Colonic mucosa (tissue), 4 donors: ENCODE data around the gene KCNA10. TPM values are rescaled to one million over a fixed set of nuclear protein-coding genes. Genes with fewer than 3 reads are reported as not detected.

Source experiments
- DNase-seq: peaks from one replicate; pipeline ENCODE4 v3.0.0-alpha.2; 2020
- H3K27ac ChIP-seq: fragments of 200-600 bp; one replicate; pipeline ENCODE4 v1.8.0; 2021
- H3K27me3 ChIP-seq: fragments of 200-600 bp; one replicate; pipeline ENCODE4 v1.8.0; 2021
- H3K36me3 ChIP-seq: fragments of 200-600 bp; one replicate; pipeline ENCODE4 v1.8.0; 2021
- H3K4me1 ChIP-seq: fragments of 200-600 bp; one replicate; pipeline ENCODE4 v1.8.0; 2021; ENCODE audit warnings: mild to moderate bottlenecking
- H3K4me3 ChIP-seq: fragments of 200-600 bp; one replicate; pipeline ENCODE4 v1.8.0; 2021
- H3K9ac ChIP-seq, 2 donors: one replicate each; pipeline ENCODE4 v1.7.0; 2013; ENCODE audit warnings: control low read depth in 2 of 2, low read depth in 2 of 2, low read length in 2 of 2
- H3K9me3 ChIP-seq: fragments of 200-600 bp; one replicate; pipeline ENCODE4 v1.8.0; 2021
- CTCF ChIP-seq: fragments of 200-600 bp; IDR thresholded peaks from one replicate; pipeline ENCODE4 v1.8.0; 2022; ENCODE audit warnings: antibody characterized with exemption, mild to moderate bottlenecking
- intact Hi-C: fragments of 100-400 bp; cut with DNase I; formaldehyde crosslinking; loops from one replicate; pipeline ENCODE4 v1.14.1; 2022
- total RNA-seq, 2 donors: library from RNA; stranded (reverse); fragmentation: NEBNext Ultra II Directional in 1 of 2; extraction: Animal tissue kit (Norgen Biotek cat#: 25700) in 1 of 2; gene quantifications; one replicate each; pipeline ENCODE4 v1.2.1, GENCODE V29; 2021
- donor health status: healthy.
- donor health status: DM: no; HTN: no; CAD: no.
- donor health status: DM: no; HTN: no; CAD: no.

Gene KCNA10
- total RNA-seq, 2 donors from 2014 or later = not detected

- no peaks in the 10 kb centered on the region for H3K4me1 ChIP-seq
- H3K27me3 ChIP-seq = no peaks in the 10 kb centered on the region
- no peak for DNase-seq
- H3K4me3 ChIP-seq = no peak overlapping the region
- no peaks in the 10 kb centered on the region for H3K9me3 ChIP-seq
- no peak for TF ChIP-seq CTCF
- H3K36me3 ChIP-seq = no peaks in the 10 kb centered on the region
- intact Hi-C loops = loop anchor here (10.0 kb wide), 1 partner anchor 285 kb away; no protein-coding TSS in a partner anchor
- H3K27ac ChIP-seq = no peak overlapping the region
- no peak overlapping the region for H3K9ac ChIP-seq
Observed at GRCh38 chr1:110489973-110490542, 28.9 kb downstream of the KCNA10 start.

GRCh38 chr1:110489406-110489805 lies 29.6 kb downstream of the KCNA10 start:
- Histone ChIP-seq H3K9me3 (no peaks in the 10 kb centered on the region), H3K9ac (no peak overlapping the region), H3K27me3 (no peaks in the 10 kb centered on the region), H3K4me3 (no peak overlapping the region), H3K36me3 (no peaks in the 10 kb centered on the region), H3K4me1 (no peaks in the 10 kb centered on the region), H3K27ac (no peak overlapping the region)
- intact Hi-C loops = no loop called here
- DNase-seq = no peak
- no peak for TF ChIP-seq CTCF

GRCh38 chr1:110488867-110489266 lies 30.1 kb downstream of the KCNA10 start:
- Histone ChIP-seq H3K27me3 (no peaks in the 10 kb centered on the region), H3K4me3 (no peak overlapping the region), H3K36me3 (no peaks in the 10 kb centered on the region), H3K9me3 (no peaks in the 10 kb centered on the region), H3K27ac (no peak overlapping the region), H3K9ac (no peak overlapping the region), H3K4me1 (no peaks in the 10 kb centered on the region)
- intact Hi-C loops = no loop called here
- no peak for TF ChIP-seq CTCF
- no peak for DNase-seq

GRCh38 chr1:110488161-110488560 lies 30.8 kb downstream of the KCNA10 start:
- no peaks in the 10 kb centered on the region for H3K36me3 ChIP-seq
- H3K4me3 ChIP-seq = no peak overlapping the region
- no peak overlapping the region for H3K27ac ChIP-seq
- no peak for TF ChIP-seq CTCF
- no peaks in the 10 kb centered on the region for H3K9me3 ChIP-seq
- no peaks in the 10 kb centered on the region for H3K4me1 ChIP-seq
- no peak overlapping the region for H3K9ac ChIP-seq
- DNase-seq = no peak
- H3K27me3 ChIP-seq = no peaks in the 10 kb centered on the region
- intact Hi-C loops = no loop called here

GRCh38 chr1:110487726-110488125 lies 31.2 kb downstream of the KCNA10 start:
- no peak for DNase-seq

More at GRCh38 chr1:110487726-110488125, 31.2 kb downstream of the KCNA10 start:
- no peak overlapping the region for H3K4me3 ChIP-seq
- no peaks in the 10 kb centered on the region for H3K27me3 ChIP-seq
- H3K27ac ChIP-seq = no peak overlapping the region
- H3K9me3 ChIP-seq = no peaks in the 10 kb centered on the region
- TF ChIP-seq CTCF = no peak
- intact Hi-C loops = no loop called here
- H3K9ac ChIP-seq = no peak overlapping the region
- no peaks in the 10 kb centered on the region for H3K36me3 ChIP-seq
- H3K4me1 ChIP-seq = no peaks in the 10 kb centered on the region
